Measurements from ENCODE around the gene OR51G1. TPM values are rescaled to one million over a fixed set of nuclear protein-coding genes. Genes with fewer than 3 reads are reported as not detected.

OR51G1 gene
- total RNA-seq, 1 experiment from 2014 or later: not detected

- DNase-seq: no peak
- H3K4me1 ChIP-seq (ENCODE audit: insufficient read depth, low read length): no peaks in the 10 kb centered on the region
- H2AFZ ChIP-seq (ENCODE audit: low read length): no peak overlapping the region
- H3K9me3 ChIP-seq (ENCODE audit: control insufficient read depth, low read depth, low read length): no peaks in the 10 kb centered on the region
- no peak overlapping the region for H4K8ac ChIP-seq (replicated peaks; ENCODE audit: insufficient read length, low read depth, low read length)
- H3K4me3 Mint-ChIP-seq: no peak overlapping the region
- H3K56ac ChIP-seq (ENCODE audit: insufficient read length, low read depth, low read length): no peak overlapping the region
- no peak overlapping the region for H2BK5ac ChIP-seq (ENCODE audit: insufficient read length, low read length)
- no peaks in the 10 kb centered on the region for H3K79me2 ChIP-seq (ENCODE audit: insufficient read depth, low read length)
- no peaks in the 10 kb centered on the region for H3K27me3 Mint-ChIP-seq (ENCODE audit: low read depth)
- 0 out of 4 replicates have a peak, but pooled peaks cover 0 to 3% of the 10 kb centered on the region in 2 experiments for H3K4me1 Mint-ChIP-seq
- no peak overlapping the region for H4K91ac ChIP-seq (ENCODE audit: insufficient read length, low read depth, low read length)
- H3K79me1 ChIP-seq (ENCODE audit: insufficient read depth, low read depth, low read length, poor library complexity, severe bottlenecking): no peaks in the 10 kb centered on the region
- H4K20me1 ChIP-seq (ENCODE audit: control insufficient read depth, insufficient read depth, insufficient read length): no peaks in the 10 kb centered on the region
- no peak overlapping the region for H3K27ac ChIP-seq (ENCODE audit: insufficient read length, low read depth, low read length)
- H3K23me2 ChIP-seq (ENCODE audit: insufficient read length, low read depth, low read length, poor library complexity, severe bottlenecking): no peaks in the 10 kb centered on the region
- no peak overlapping the region for H3K9ac ChIP-seq (ENCODE audit: extremely low read depth, insufficient read length, low read length)
- no peak overlapping the region for H2AK5ac ChIP-seq (ENCODE audit: insufficient read length, low read length)
- H3K27ac Mint-ChIP-seq: no peak overlapping the region
- no peak overlapping the region for H3K4me2 ChIP-seq (ENCODE audit: insufficient read depth, insufficient read length, low read length)
- H3K23ac ChIP-seq (ENCODE audit: insufficient read length, low read depth, low read length): no peak overlapping the region
- no peak overlapping the region for H3K4ac ChIP-seq (ENCODE audit: low read depth, low read length)
- H3K14ac ChIP-seq (ENCODE audit: insufficient read depth, low read length): no peak overlapping the region
- whole genome bisulfite sequencing (ENCODE audit: extremely low coverage, insufficient read length, low lambda C conversion rate): no CpG with 5 or more reads among the region's 3 CpGs
- no peaks in the 10 kb centered on the region; a peak in 1 of 7 replicates for H3K36me3 Mint-ChIP-seq (ENCODE audit: insufficient read depth in 1 of 3, low read depth in 3 of 3)
- H3K27me3 ChIP-seq (ENCODE audit: insufficient read depth, low read length): no peaks in the 10 kb centered on the region
- no peak overlapping the region for H2BK15ac ChIP-seq (ENCODE audit: low read depth, low read length)
- no peak overlapping the region for H2BK20ac ChIP-seq (ENCODE audit: low read depth, low read length, poor library complexity, severe bottlenecking)
- peaks cover 2 to 3% of the 10 kb centered on the region in 2 experiments; a peak in 3 of 5 replicates for H3K9me3 Mint-ChIP-seq
- H2BK120ac ChIP-seq (ENCODE audit: low read depth, low read length, poor library complexity, severe bottlenecking): no peak overlapping the region
- no peak for TF ChIP-seq CTCF (conservative IDR thresholded peaks at IDR 0.05)
- H4K5ac ChIP-seq (ENCODE audit: insufficient read length, low read depth, low read length): no peak overlapping the region
- no peak overlapping the region for H2BK12ac ChIP-seq (ENCODE audit: insufficient read length, low read depth, low read length)
- H3T11ph ChIP-seq (ENCODE audit: low read length): no peak overlapping the region
- no peak overlapping the region for H3K18ac ChIP-seq (ENCODE audit: insufficient read length, low read depth, low read length)
Observed at GRCh38 chr11:4960877-4961276, 36.7 kb upstream of the OR51G1 start.
